ENCODE measurements around the gene BRF1. TPM values are rescaled to one million over a fixed set of nuclear protein-coding genes. Genes with fewer than 3 reads are reported as not detected.

Gene BRF1
- total RNA-seq, 2 donors from 2014 or later = 38.2 to 41.7 TPM

DNA sequence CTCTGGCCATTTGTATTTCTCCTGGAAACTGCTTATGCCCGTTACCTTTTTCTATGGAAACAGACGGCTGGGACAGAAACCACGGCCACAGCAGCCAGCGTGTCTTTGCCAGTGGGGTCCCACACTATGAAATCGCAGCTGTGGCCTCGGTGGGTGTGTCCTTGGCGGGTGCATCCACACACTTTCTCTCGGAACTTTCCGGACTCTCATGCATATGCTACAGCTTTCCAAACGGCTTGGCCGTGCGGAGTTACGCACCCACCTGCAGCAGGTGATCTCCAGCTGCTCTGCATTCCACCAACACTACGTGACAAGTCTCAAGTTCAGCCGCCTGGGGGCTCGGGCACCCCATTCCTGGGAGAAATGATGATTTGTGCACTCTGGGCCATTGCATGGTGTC, 53.8 kb downstream of the BRF1 start:
- DNase-seq (ENCODE audit: low spot score in 2 of 2) (no peak), ATAC-seq (no peak)
- Mint-ChIP-seq H3K36me3 (peaks cover 0 to 6% of the 10 kb centered on the region in 2 donors), H3K27ac (no peak overlapping the region), H3K9me3 (no peaks in the 10 kb centered on the region)

DNA sequence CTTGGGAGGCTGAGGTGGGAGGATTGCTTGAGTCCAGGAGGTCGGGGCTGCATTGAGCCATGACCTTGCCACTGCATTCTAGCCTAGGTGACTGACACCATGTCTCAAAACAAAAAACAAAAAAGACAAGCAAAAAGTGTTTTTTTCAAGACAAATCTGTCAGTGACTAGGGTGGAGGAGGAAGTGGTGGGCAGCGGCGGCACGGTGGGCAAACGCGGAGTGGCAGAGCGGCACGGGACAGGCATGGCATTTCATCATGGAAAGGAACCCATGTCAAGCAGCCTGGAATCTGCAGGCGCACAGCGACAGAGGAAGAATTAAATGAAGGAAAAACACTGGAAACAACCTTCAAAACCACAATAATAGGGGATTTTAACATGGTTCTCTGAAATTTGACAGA, 56.5 kb downstream of the BRF1 start:
- ATAC-seq (no peak), DNase-seq (ENCODE audit: low spot score in 2 of 2) (no peak)
- H3K9me3 Mint-ChIP-seq = no peaks in the 10 kb centered on the region
- H3K36me3 Mint-ChIP-seq = peaks cover 0 to 6% of the 10 kb centered on the region in 2 donors
- no peak overlapping the region for H3K27ac Mint-ChIP-seq

DNA sequence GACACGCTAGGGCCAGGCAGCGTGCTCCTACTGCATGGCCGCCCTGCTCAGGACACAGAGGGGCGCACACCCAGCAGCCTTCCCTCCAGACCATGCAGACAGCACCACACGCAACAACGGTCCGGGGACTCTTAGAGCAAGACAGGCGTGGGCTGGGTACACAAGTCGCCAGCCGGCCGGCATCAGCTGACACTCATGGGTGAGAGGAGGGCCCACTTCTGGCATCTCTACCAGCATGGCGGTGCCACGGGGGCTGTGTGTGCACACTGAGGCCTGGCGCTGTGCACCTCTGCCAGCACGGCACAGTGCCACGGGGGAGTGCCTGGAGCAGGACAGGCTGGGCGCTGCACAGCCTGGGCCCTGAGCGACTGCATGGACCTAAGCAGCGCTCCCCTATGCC, 59.2 kb downstream of the BRF1 start:
- no peak for DNase-seq (ENCODE audit: low spot score in 2 of 2)
- no peak for ATAC-seq
- H3K36me3 Mint-ChIP-seq = no peaks in the 10 kb centered on the region

DNA sequence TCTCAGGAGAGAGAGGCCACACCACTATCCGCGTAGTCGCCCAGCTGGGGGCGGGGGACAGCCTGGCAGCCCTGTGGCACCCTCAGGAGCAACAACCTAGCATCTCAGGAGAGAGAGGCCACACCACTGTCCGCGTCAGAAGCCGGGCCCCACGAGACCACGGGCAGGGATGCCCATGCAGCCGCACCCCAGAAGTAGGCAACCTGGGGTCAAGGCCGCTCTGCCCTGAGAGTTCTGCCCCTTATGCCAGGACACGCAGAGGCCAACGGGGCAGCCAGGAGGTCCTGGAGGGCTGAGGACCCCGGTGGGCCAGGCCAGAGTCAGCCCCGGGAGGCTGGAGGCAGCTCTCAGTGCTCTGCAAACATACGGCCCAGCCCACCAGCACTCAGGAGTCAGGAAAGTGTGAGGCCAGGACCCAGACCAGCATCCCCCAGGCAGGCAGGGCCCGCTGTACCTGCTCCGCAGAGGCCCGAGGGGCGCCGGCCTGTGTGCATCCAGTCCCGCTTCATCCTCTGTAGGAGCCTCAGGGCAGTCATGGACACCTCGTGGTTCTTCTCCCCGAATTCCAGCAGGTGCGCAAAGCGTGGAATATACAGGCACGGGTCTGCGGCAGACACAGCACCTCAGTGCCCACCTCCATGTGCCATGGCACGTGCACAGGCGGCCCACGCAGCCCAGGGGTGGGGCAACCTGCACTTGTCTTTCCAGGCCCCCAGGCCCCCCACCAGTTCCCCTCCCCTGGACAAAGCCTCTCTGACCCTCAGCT, 59.8 kb downstream of the BRF1 start:
- no peaks in the 10 kb centered on the region for H3K36me3 Mint-ChIP-seq
- H3K9me3 Mint-ChIP-seq = no peaks in the 10 kb centered on the region
- H3K27ac Mint-ChIP-seq = no peak overlapping the region
- ATAC-seq (no peak), DNase-seq (ENCODE audit: low spot score in 2 of 2) (no peak)

More for the DNA sequence above, 59.2 kb downstream of the BRF1 start:
- Mint-ChIP-seq H3K9me3 (no peaks in the 10 kb centered on the region), H3K27ac (no peak overlapping the region)

DNA sequence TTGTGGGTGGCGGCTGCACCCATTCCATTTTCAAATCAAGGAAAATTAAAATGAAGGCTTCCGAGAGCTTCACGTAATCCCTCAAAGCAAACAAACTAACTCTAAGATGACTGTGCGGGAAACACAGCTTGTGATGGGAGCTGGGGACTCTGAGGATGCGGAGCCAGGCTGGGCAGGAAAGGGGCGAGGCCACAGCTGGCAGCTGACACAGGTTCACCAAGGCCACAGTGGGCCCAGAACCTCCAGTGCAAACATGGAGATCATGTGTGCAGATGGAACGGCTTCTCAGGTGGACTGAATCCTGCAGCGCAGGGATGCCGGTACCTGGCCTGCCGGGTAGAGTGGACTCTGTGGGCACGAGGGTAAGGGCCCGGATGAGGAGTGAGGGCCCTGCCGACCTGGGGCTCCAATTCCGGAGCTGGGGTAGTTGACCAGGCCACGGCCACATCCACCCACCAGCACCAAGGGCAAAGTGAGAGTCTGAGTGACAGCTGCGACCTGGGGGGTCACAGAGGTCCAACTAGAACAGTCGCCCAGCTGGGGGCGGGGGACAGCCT, 71.6 kb downstream of the BRF1 start:
- DNase-seq (ENCODE audit: low spot score in 2 of 2) (no peak), ATAC-seq (no peak)
- Mint-ChIP-seq H3K27ac (no peak overlapping the region), H3K9me3 (no peaks in the 10 kb centered on the region), H3K36me3 (no peaks in the 10 kb centered on the region)

DNA sequence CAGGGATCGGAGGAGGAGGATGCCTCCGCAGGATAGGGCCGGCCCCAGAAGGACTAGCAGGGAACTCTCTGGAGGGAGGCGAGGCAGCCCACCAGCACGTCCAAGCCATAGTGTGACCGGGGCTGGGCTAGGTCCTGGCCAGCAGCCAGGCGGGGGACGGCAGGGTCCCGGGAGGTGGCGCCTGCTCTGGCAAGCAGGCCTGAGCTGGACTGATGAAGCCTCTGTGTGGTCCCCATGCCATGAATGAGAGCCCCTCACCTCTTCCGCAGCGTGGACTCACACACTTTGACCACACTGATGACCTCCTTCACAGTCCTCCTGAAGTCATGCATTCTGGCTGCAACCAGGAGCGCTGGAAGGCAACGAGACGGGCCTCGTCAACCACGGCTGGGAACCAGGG, 72.2 kb downstream of the BRF1 start:
- no peak for ATAC-seq

DNA sequence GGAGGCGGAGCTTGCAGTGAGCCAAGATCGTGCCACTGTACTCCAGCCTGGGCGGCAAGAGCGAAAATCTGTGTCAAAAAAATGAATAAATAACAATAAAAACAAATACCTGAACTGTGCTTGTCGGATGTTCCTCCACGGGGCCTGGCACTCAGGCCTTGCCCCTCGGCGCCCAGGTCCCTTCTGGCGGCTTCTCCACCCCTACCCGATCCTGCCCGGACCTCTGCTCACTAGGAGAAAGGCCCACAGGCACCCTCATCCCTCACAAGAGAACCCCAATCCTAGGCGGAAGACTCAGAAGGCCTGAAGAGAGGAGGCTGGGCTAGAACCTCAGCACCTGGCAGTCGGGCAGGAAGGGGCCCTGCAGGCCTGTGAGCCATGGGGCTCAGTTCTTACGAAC, 73.5 kb downstream of the BRF1 start:
- Mint-ChIP-seq H3K36me3 (no peaks in the 10 kb centered on the region), H3K9me3 (no peaks in the 10 kb centered on the region), H3K27ac (peak overlapping the region in 1 of 2 donors; percentile 6)
- DNase-seq (ENCODE audit: low spot score in 2 of 2) = no peak
- no peak for ATAC-seq

More for the DNA sequence above, 72.2 kb downstream of the BRF1 start:
- no peak for DNase-seq (ENCODE audit: low spot score in 2 of 2)
- Mint-ChIP-seq H3K9me3 (no peaks in the 10 kb centered on the region), H3K36me3 (no peaks in the 10 kb centered on the region), H3K27ac (no peak overlapping the region)

DNA sequence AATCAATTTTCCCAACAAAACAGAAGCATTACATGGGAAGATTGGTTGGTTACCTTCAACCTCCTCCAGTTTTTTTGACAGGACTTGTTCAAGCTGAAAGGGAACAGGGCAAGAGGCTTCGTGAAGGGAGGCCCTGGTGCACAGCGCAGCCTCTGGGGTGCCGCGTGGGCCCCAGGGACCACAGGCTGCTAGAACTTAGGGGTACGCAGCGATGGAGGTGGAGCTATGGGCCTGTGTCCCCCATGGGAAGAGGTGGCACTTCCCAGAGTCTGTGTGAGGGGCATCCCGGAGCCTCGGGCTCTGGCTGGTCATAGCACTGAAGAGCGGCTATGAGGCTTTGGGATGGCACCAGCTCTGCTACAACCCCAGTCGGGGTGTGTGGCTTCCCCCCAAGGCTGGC, 74.6 kb downstream of the BRF1 start:
- DNase-seq (ENCODE audit: low spot score in 2 of 2) = no peak
- Mint-ChIP-seq H3K27ac (peak overlapping the region in 1 of 2 donors; percentile 48), H3K9me3 (no peaks in the 10 kb centered on the region), H3K36me3 (no peaks in the 10 kb centered on the region)
- no peak for ATAC-seq

DNA sequence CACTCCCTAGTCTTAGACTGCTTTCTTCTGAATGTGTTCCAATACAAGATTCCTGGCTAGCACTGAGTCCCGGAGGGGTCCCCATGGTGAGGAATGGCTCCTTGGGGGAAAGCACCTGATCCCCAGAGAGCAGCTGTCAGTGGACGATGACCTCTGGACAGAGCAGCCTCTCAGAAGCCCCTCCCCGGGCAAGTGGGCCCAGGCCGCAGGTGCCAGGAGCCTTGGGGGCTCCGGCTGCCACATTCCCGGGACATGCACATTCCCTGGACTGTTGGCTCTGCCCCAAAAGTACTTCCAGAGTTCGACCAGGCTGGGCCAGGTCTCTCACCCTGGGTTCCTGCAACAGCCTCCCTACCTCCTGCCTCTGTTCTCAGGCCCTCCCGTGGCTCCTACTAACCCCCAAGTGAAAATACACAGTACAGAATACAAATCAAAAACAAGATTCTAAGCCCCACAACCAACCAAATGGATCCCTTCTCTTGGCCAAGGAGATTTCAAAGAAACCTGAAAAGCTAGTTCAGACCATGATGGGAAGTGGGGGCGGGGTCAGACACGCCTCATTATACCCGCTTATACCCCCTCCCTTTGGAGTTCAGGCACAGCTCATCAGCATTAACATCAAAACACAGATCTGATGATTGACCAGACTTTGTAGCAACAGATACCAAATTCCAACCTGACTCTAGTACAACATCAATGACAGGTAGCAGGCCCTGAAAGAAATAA, 75.8 kb downstream of the BRF1 start:
- Mint-ChIP-seq H3K9me3 (no peaks in the 10 kb centered on the region), H3K36me3 (no peaks in the 10 kb centered on the region), H3K27ac (no peak overlapping the region)
- DNase-seq (ENCODE audit: low spot score in 2 of 2) (no peak), ATAC-seq (no peak)

DNA sequence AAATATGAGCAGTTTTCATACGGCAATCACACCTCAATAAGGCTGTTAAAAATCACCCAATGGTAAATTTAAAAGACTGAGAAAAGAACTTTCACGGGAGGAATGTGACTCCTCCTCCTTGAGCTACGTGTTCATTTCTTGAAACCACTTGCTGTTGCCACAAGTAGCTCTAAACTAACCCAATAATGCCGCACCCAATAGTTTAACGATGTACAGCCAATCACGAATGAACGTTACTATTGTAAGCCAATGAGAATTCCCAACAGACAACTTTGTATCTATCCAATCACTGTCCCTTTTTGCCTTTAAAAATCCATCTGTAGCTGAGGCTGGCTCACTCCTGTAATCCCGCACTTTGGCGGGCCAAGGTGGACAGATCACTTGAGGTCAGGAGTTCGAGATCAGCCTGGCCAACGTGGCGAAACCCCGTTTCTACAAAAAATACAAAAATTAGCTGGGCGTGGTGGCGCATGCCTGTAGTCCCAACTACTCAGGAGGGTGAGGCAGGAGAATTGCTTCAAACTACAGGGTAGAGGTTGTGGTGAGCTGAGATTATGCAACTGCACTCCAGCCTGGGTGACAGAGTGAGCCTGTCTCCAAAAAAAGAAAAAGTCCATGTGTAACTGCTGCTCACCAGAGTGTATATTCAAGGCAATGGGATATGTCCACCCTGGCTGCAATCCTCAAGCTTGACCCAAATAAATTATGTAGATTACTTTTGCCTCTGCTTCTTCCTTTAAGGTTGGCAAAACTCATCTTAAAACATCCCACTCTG, 76.8 kb downstream of the BRF1 start:
- DNase-seq (ENCODE audit: low spot score in 2 of 2) = no peak
- Mint-ChIP-seq H3K9me3 (no peaks in the 10 kb centered on the region), H3K27ac (no peak overlapping the region), H3K36me3 (no peaks in the 10 kb centered on the region)
- ATAC-seq = no peak

DNA sequence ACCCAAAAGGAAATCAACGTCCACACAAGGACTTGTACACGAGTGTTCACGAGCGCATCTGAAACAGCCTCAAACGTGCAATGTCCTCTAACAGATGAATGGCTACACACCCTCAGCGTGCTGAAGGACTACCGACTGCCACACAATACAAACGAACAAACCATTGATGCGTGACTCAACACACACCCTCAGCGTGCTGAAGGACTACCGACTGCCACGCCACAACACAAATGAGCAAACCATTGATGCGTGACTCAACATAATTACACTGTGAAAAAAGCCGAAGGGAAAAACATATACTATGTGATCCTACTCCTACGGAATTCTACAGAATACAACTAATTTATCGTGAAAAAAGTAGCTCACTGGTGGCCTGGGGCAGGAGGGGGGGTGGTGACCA, 77.5 kb downstream of the BRF1 start:
- Mint-ChIP-seq H3K27ac (no peak overlapping the region), H3K9me3 (no peaks in the 10 kb centered on the region), H3K36me3 (no peaks in the 10 kb centered on the region)
- DNase-seq (ENCODE audit: low spot score in 2 of 2) = no peak
- no peak for ATAC-seq

DNA sequence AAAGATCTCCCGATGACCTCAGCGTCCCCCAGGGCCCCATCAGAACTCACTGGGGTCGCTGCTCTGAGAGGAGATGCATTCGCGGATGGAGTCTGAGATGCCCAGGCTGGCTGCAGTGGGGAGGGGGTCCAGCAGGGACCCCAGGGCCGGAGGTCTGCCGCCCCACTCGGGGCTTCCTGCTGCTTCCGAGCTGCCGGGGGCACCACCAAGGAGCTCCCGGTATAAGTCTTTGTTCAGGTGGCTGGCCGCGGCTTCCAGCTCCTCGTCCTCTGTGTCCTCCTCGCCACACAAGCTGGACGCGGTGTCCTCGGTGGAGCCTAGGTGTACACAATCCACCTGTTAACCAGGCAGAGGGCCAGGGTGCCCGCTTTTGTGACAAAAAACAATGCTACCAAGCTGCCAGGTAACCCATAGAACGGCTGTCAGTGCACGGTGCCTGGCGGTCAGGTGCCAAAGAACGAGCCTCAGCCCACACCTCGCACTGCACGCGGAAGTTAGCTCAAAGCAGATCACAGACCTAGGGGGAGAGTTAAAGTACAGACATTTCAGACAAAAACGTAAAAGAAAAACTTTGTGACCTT, 79.1 kb downstream of the BRF1 start:
- ATAC-seq (no peak), DNase-seq (ENCODE audit: low spot score in 2 of 2) (no peak)
- Mint-ChIP-seq H3K9me3 (no peaks in the 10 kb centered on the region), H3K27ac (no peak overlapping the region), H3K36me3 (no peaks in the 10 kb centered on the region)

DNA sequence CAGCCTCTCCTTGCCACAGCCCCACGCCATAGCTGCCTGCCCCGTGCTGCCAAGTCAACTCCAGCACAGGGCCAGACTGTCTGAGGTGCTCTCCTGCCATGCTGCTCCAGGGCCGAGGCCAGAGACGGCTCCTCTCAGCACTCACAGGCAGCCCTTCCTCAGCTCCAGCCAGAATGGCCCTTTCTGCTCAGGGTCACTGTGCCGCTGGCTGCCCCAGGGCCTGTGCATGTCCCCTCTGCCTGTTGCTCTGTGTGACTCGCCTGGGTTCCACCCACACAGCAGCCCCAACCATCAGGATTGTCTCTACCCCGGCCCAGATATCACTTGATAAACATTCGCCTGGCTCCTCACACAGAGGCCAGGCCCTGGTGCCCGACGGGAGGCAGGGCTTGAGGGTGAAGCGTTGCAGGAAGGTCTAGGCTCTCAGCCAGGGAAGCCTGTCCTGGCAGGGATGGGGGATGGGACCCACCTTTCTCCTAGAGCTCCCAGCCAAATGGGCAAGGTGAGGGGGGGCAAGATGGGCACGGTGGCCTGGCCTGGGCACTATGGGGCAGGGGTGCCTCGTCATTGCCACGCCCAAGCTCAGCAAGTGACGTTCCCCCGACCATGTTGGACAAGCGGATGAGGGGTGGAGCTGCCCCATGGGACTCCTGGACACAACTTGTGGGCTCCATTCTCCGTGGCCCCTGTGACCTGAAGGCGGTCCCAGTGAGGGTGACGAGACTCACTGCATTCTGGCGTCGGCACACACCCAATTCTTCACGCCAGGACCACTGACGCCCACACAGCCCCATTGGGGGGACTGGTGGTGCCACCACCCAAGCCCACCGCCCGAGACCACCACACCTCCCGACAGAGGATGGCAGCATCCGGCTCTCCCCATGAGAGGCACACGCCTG, 79.9 kb downstream of the BRF1 start:
- DNase-seq (ENCODE audit: low spot score in 2 of 2) (no peak), ATAC-seq (no peak)
- H3K9me3 Mint-ChIP-seq = no peaks in the 10 kb centered on the region
- peak overlapping the region in 1 of 2 donors; percentile 56 for H3K27ac Mint-ChIP-seq
- peaks cover 0 to under 1% of the 10 kb centered on the region in 2 donors for H3K36me3 Mint-ChIP-seq

DNA sequence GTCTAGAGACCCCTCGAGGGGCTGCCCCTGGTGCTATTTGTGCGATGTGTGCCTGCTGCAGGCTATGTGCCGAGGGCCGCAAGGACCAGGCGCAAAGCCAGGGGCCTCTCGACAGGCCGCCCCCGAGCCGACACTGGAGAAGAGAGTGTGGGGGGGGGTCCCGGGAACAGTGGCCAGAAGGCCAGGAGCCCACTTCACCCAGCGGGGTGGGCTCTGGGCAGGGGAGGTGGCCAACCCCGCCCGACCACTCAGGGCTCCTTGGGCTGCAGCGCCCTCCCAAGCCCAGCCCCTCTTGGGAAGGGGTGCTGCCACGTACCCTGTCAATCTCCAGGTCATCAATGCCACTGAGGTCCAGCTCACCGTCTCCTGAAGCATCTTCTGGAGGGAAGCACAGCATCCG, 81.0 kb downstream of the BRF1 start:
- ATAC-seq = no peak
- Mint-ChIP-seq H3K9me3 (no peaks in the 10 kb centered on the region), H3K36me3 (peaks cover 0 to 9% of the 10 kb centered on the region in 2 donors), H3K27ac (no peak overlapping the region)
- DNase-seq (ENCODE audit: low spot score in 2 of 2) = no peak

DNA sequence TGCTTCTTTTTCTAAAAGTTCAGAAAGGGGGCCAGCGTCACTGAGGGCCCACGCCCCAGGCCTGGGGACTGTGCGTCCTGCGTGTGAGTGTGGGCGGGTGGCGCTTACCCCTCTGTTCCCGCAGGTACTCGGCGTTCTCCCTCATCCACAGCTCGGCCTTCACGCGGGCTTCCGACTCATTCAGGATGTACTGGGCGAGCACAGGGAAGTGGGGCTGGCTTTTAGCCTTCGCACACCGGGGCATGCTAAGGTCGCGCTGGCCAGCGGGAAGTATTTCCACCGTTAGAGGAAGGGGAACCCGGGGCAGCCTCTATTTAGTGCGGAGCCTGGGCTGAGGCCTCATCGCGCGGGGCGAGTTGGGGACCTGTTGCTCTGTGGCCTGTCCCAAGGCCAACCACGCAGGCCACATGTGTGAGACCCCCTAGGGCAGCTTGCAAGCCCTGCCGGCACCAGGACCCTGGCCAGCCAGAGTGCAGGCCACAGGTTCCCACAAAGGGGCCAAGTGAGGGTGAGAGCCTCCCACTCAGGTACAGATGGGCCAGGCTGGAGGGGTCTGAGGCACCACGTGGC, 81.7 kb downstream of the BRF1 start:
- peaks cover 0 to 9% of the 10 kb centered on the region in 2 donors for H3K36me3 Mint-ChIP-seq
- DNase-seq (ENCODE audit: low spot score in 2 of 2) (no peak), ATAC-seq (no peak)
- H3K27ac Mint-ChIP-seq = peak overlapping the region; percentile 65
- no peaks in the 10 kb centered on the region for H3K9me3 Mint-ChIP-seq
